Caco-2 (cell line): ENCODE results near the gene TRIM24. TPM values are rescaled to one million over a fixed set of nuclear protein-coding genes. Genes with fewer than 3 reads are reported as not detected.

ENCODE experiments used
- BruUV-seq: library from RNA; stranded (reverse); fragments of 400-500 nt; replicated peaks from 2 replicates; lab custom pipeline; 2021; lab: Mats Ljungman, UMichigan
- CTCF ChIA-PET: fragments of 300-600 bp; sonication (Branson Sonifier 250); formaldehyde crosslinking; loops from one replicate; lab custom pipeline; 2022; ENCODE audit warnings: antibody characterized with exemption; lab: Charles Lee
- POLR2A ChIA-PET: fragments of 300-600 bp; sonication (Branson Sonifier 250); formaldehyde crosslinking; loops from one replicate; lab custom pipeline; 2022; ENCODE audit warnings: antibody characterized with exemption; lab: Charles Lee
- DNase-seq, 2 experiments: peaks; one replicate each; pipeline versions ENCODE4 v3.0.0 to v3.0.0-alpha.2; 2020 to 2022
- H3K27me3 ChIP-seq: replicated peaks from 2 replicates; pipeline ENCODE4 v1.6.0; 2011; ENCODE audit warnings: low read length; ENCODE audit not compliant: control insufficient read depth, insufficient read depth
- H3K36me3 ChIP-seq: 2 replicates; pipeline ENCODE4 v1.5.1; 2011; ENCODE audit warnings: low read length; ENCODE audit not compliant: control insufficient read depth, insufficient read depth
- H3K4me1 ChIP-seq: fragments of 250-450 bp; sonication (Bioruptor Pico); 2 replicates; pipeline ENCODE4 v1.5.1; 2020; ENCODE audit warnings: mild to moderate bottlenecking
- H3K4me3 ChIP-seq: 2 replicates; pipeline ENCODE4 v1.5.1; 2011; ENCODE audit warnings: low read depth, mild to moderate bottlenecking, control low read depth, low read length
- H3K9me3 ChIP-seq: fragments of 250-450 bp; sonication (Bioruptor Pico); 2 replicates; pipeline ENCODE4 v1.5.1; 2020; ENCODE audit warnings: mild to moderate bottlenecking, moderate library complexity
- H3K27ac Mint-ChIP-seq: one replicate; pipeline ENCODE4 v1.8.0; 2022; ENCODE audit warnings: mixed read lengths; ENCODE audit not compliant: unreplicated experiment
- H3K27me3 Mint-ChIP-seq: one replicate; pipeline ENCODE4 v1.8.0; 2022; ENCODE audit warnings: mixed read lengths; ENCODE audit not compliant: insufficient read depth, unreplicated experiment
- H3K36me3 Mint-ChIP-seq: one replicate; pipeline ENCODE4 v1.8.0; 2022; ENCODE audit warnings: mild to moderate bottlenecking, mixed read lengths; ENCODE audit not compliant: insufficient read depth, unreplicated experiment
- H3K4me1 Mint-ChIP-seq: one replicate; pipeline ENCODE4 v1.8.0; 2022; ENCODE audit warnings: low read depth, mixed read lengths; ENCODE audit not compliant: unreplicated experiment
- H3K4me3 Mint-ChIP-seq: one replicate; pipeline ENCODE4 v1.8.0; 2022; ENCODE audit warnings: mild to moderate bottlenecking, moderate library complexity, mixed read lengths; ENCODE audit not compliant: unreplicated experiment
- H3K9me3 Mint-ChIP-seq: one replicate; pipeline ENCODE4 v1.8.0; 2022; ENCODE audit warnings: mixed read lengths; ENCODE audit not compliant: unreplicated experiment
- CTCF ChIP-seq, 2 experiments: fragments of 200-600 bp in 1 of 2; IDR thresholded peaks; 1 replicate in 1 of 2; 2 replicates in 1 of 2; pipeline versions ENCODE4 v1.5.1 to v1.8.0; 2011 to 2022; ENCODE audit warnings: antibody characterized with exemption in 1 of 2, control low read depth in 1 of 2, inconsistent platforms in 1 of 2, low read depth in 1 of 2, low read length in 1 of 2, mild to moderate bottlenecking in 1 of 2, moderate library complexity in 1 of 2; ENCODE audit not compliant: insufficient read depth in 1 of 2, severe bottlenecking in 1 of 2, unreplicated experiment in 1 of 2
- intact Hi-C: fragments of 100-400 bp; cut with micrococcal nuclease; formaldehyde crosslinking; loops from one replicate; pipeline ENCODE4 v1.10.0; 2022; ENCODE audit not compliant: unreplicated experiment
- total RNA-seq: library from RNA; stranded (reverse); gene quantifications from 2 replicates; pipeline ENCODE4 v1.2.3, GENCODE V29; 2022

The TRIM24 gene
- total RNA-seq, 1 experiment from 2014 or later, result 58.2 TPM

- Mint-ChIP-seq H3K27me3 (no peaks in the 10 kb centered on the region), H3K27ac (no peak overlapping the region), H3K9me3 (peaks cover 10% of the 10 kb centered on the region), H3K4me3 (no peak overlapping the region), H3K4me1 (peaks cover 7% of the 10 kb centered on the region), H3K36me3 (no peaks in the 10 kb centered on the region)
- Histone ChIP-seq H3K27me3 (no peaks in the 10 kb centered on the region), H3K4me1 (0 out of 2 replicates have a peak, but pooled peaks cover 7% of the 10 kb centered on the region), H3K36me3 (no peaks in the 10 kb centered on the region), H3K4me3 (no peak overlapping the region), H3K9me3 (no peaks in the 10 kb centered on the region)
- POLR2A ChIA-PET, result no interaction called here
- no TSS peak for BruUV-seq
- TF ChIP-seq CTCF (IDR thresholded peaks at IDR 0.05; ENCODE audit: insufficient read depth in 1 of 2, low read depth in 1 of 2, low read length in 1 of 2, severe bottlenecking in 1 of 2, unreplicated experiment in 1 of 2), result no peak
- CTCF ChIA-PET, result no interaction called here
- intact Hi-C loops, result no loop called here
- no peak for DNase-seq
Observed at GRCh38 chr7:138618933-138619332, 158.9 kb downstream of the TRIM24 start.

GRCh38 chr7:138622841-138623240, 162.8 kb downstream of the TRIM24 start:
- no peak for TF ChIP-seq CTCF (IDR thresholded peaks at IDR 0.05; ENCODE audit: insufficient read depth in 1 of 2, low read depth in 1 of 2, low read length in 1 of 2, severe bottlenecking in 1 of 2, unreplicated experiment in 1 of 2)
- ChIA-PET POLR2A (no interaction called here), CTCF (no interaction called here)
- Mint-ChIP-seq H3K27me3 (no peaks in the 10 kb centered on the region), H3K4me3 (no peak overlapping the region), H3K36me3 (no peaks in the 10 kb centered on the region), H3K4me1 (peaks cover 7% of the 10 kb centered on the region), H3K27ac (no peak overlapping the region), H3K9me3 (peaks cover 10% of the 10 kb centered on the region)
- Histone ChIP-seq H3K27me3 (no peaks in the 10 kb centered on the region), H3K9me3 (no peaks in the 10 kb centered on the region), H3K36me3 (no peaks in the 10 kb centered on the region), H3K4me1 (0 out of 2 replicates have a peak, but pooled peaks cover 7% of the 10 kb centered on the region), H3K4me3 (no peak overlapping the region)
- no peak for DNase-seq
- BruUV-seq, result no TSS peak
- intact Hi-C loops, result no loop called here

- H3K4me3 Mint-ChIP-seq, result no peak overlapping the region
- Histone ChIP-seq H3K36me3 (no peaks in the 10 kb centered on the region), H3K4me1 (no peaks in the 10 kb centered on the region), H3K4me3 (no peak overlapping the region), H3K9me3 (no peaks in the 10 kb centered on the region), H3K27me3 (no peaks in the 10 kb centered on the region)
- CTCF ChIA-PET, result no interaction called here
- H3K4me1 Mint-ChIP-seq, result no peaks in the 10 kb centered on the region
- no peaks in the 10 kb centered on the region for H3K9me3 Mint-ChIP-seq
- POLR2A ChIA-PET, result no interaction called here
- no peak for TF ChIP-seq CTCF (IDR thresholded peaks at IDR 0.05; ENCODE audit: insufficient read depth in 1 of 2, low read depth in 1 of 2, low read length in 1 of 2, severe bottlenecking in 1 of 2, unreplicated experiment in 1 of 2)
- intact Hi-C loops, result no loop called here
- H3K36me3 Mint-ChIP-seq, result no peaks in the 10 kb centered on the region
- H3K27ac Mint-ChIP-seq, result no peak overlapping the region
- no peak for DNase-seq
- no peaks in the 10 kb centered on the region for H3K27me3 Mint-ChIP-seq
- BruUV-seq, result no TSS peak
Observed at GRCh38 chr7:138625084-138625848, 165.2 kb downstream of the TRIM24 start.
